Endodermal cell (in vitro differentiated cells): ENCODE data around the gene PPP6C. TPM values are rescaled to one million over a fixed set of nuclear protein-coding genes. Genes with fewer than 3 reads are reported as not detected.

Experiments used
- DNase-seq: peaks from one replicate; pipeline ENCODE4 v3.0.0-alpha.2; 2017
- H3K27ac ChIP-seq: 2 replicates; pipeline ENCODE4 v1.5.1; 2013; ENCODE audit warnings: mild to moderate bottlenecking, low read depth, low read length, moderate library complexity
- H3K27me3 ChIP-seq: 2 replicates; pipeline ENCODE4 v1.6.1; 2013; ENCODE audit warnings: mild to moderate bottlenecking, low read length, moderate library complexity; ENCODE audit not compliant: insufficient read depth, control insufficient read depth, poor library complexity, severe bottlenecking
- H3K36me3 ChIP-seq: 2 replicates; pipeline ENCODE4 v1.7.0; 2013; ENCODE audit warnings: mild to moderate bottlenecking, low read length, moderate library complexity; ENCODE audit not compliant: control insufficient read depth, insufficient read depth
- H3K4me1 ChIP-seq: one replicate; pipeline ENCODE4 v1.7.0; 2013; ENCODE audit warnings: low read length; ENCODE audit not compliant: control insufficient read depth, insufficient read depth
- H3K4me3 ChIP-seq: 2 replicates; pipeline ENCODE4 v1.5.1; 2013; ENCODE audit warnings: mild to moderate bottlenecking, low read length, moderate library complexity
- H3K9ac ChIP-seq: 2 replicates; pipeline ENCODE4 v1.6.1; 2013; ENCODE audit warnings: mild to moderate bottlenecking, low read length, moderate library complexity; ENCODE audit not compliant: poor library complexity, severe bottlenecking; ENCODE audit errors: extremely low read depth
- H3K9me3 ChIP-seq: 2 replicates; pipeline ENCODE4 v1.6.1; 2013; ENCODE audit warnings: mild to moderate bottlenecking, low read length, moderate library complexity; ENCODE audit not compliant: control insufficient read depth
- H3K27ac Mint-ChIP-seq: 2 replicates; pipeline ENCODE4 v1.8.0; 2020; ENCODE audit warnings: mixed read lengths
- H3K27me3 Mint-ChIP-seq: 2 replicates; pipeline ENCODE4 v1.8.0; 2021; ENCODE audit warnings: mild to moderate bottlenecking, mixed read lengths; ENCODE audit not compliant: insufficient read depth
- H3K36me3 Mint-ChIP-seq: 2 replicates; pipeline ENCODE4 v1.8.0; 2020; ENCODE audit warnings: low read depth, mixed read lengths
- H3K4me1 Mint-ChIP-seq: 2 replicates; pipeline ENCODE4 v1.8.0; 2020; ENCODE audit warnings: mixed read lengths
- H3K4me3 Mint-ChIP-seq: 2 replicates; pipeline ENCODE4 v1.8.0; 2020; ENCODE audit warnings: mild to moderate bottlenecking, moderate library complexity, mixed read lengths
- H3K9me3 Mint-ChIP-seq: 2 replicates; pipeline ENCODE4 v1.8.0; 2020; ENCODE audit warnings: mild to moderate bottlenecking, mixed read lengths
- WGBS, 2 experiments: methylation state at CpG; one replicate each; pipeline versions ENCODE4 v1.1.5 to v1.1.7; 2013; ENCODE audit warnings: missing lambda C conversion rate in 2 of 2, mixed read lengths in 1 of 2; ENCODE audit not compliant: insufficient coverage in 1 of 2, insufficient read length in 1 of 2; 5-methylcytosine and 5-hydroxymethylcytosine counted together
- total RNA-seq, 2 donors: library from RNA; stranded (reverse); fragmentation: NEBNext Ultra II Directional in 1 of 2; extraction: Animal tissue kit (Norgen Biotek cat#: 25700) in 1 of 2; gene quantifications; 2 replicates in 1 of 2; 3 replicates in 1 of 2; pipeline ENCODE4 v1.2.1, GENCODE V29; 2021
- TF ChIP-seq, protein P1 (sequence below): fragments of 200-600 bp; sonication (generic); conservative IDR thresholded peaks from 2 replicates; pipeline ENCODE4 v1.5.0; 2021; ENCODE audit warnings: antibody characterized with exemption, mild to moderate bottlenecking

Gene PPP6C
- total RNA-seq, 2 donors from 2014 or later, result 38.2 to 49.6 TPM

DNA sequence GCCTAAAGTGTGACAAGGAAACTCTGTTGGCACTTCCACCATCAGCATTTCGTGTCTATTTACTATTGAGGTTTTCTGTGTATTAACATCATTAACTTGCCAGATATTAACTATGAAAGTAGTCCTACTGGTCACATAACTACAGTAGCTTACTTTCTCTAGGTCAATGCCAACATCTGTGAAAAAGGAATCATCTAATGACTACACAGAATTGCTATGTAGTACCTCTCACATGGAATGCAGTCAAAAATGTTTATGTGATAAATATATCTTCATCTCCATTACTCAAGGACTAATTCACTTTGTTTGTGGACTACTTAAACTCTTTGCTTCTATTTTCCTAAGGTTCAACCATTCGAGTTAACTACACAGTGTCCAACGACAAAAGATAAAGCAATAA is 48.4 kb downstream of the PPP6C start:
- H3K9me3 ChIP-seq, result no peaks in the 10 kb centered on the region
- Mint-ChIP-seq H3K4me1 (peaks cover 4% of the 10 kb centered on the region), H3K27me3 (no peaks in the 10 kb centered on the region), H3K4me3 (no peak overlapping the region), H3K9me3 (no peaks in the 10 kb centered on the region), H3K27ac (no peak overlapping the region), H3K36me3 (peaks cover 22% of the 10 kb centered on the region)
- no peaks in the 10 kb centered on the region for H3K27me3 ChIP-seq
- peaks cover 16% of the 10 kb centered on the region for H3K36me3 ChIP-seq
- TF ChIP-seq, protein P1, sequence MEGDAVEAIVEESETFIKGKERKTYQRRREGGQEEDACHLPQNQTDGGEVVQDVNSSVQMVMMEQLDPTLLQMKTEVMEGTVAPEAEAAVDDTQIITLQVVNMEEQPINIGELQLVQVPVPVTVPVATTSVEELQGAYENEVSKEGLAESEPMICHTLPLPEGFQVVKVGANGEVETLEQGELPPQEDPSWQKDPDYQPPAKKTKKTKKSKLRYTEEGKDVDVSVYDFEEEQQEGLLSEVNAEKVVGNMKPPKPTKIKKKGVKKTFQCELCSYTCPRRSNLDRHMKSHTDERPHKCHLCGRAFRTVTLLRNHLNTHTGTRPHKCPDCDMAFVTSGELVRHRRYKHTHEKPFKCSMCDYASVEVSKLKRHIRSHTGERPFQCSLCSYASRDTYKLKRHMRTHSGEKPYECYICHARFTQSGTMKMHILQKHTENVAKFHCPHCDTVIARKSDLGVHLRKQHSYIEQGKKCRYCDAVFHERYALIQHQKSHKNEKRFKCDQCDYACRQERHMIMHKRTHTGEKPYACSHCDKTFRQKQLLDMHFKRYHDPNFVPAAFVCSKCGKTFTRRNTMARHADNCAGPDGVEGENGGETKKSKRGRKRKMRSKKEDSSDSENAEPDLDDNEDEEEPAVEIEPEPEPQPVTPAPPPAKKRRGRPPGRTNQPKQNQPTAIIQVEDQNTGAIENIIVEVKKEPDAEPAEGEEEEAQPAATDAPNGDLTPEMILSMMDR, result no peak
- 82 to 100% methylated on average over 1 to 3 of the region's 3 CpGs for WGBS, 2 experiments
- no peak for DNase-seq
- no peak overlapping the region for H3K9ac ChIP-seq
- no peaks in the 10 kb centered on the region for H3K4me1 ChIP-seq
- no peak overlapping the region for H3K4me3 ChIP-seq
- no peak overlapping the region for H3K27ac ChIP-seq

DNA sequence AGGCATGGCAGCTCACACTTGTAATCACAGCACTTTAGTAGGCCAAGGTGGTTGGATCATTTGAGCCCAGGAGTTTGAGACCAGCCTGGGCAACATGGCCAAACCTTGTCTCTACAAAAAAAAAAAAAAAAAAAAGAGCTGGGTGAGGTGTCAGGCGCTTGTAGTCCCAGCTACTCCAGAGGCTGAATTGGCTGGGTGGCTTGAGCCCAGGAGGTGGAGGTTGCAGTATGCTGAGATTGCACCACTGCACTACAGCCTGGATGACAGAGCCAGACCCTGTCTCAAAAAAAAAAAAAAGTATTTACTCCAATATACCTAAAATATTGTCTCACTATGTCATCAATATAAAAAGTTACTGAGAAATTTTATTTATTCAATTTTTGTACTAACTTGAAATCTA is 49.0 kb downstream of the PPP6C start:
- TF ChIP-seq, protein P1, result no peak
- H3K36me3 ChIP-seq, result peaks cover 16% of the 10 kb centered on the region
- H3K9me3 Mint-ChIP-seq, result no peaks in the 10 kb centered on the region
- 90% methylated on average over 1 of the region's 1 CpG; no CpG with 5 or more reads in 1 of the 2 experiments for WGBS, 2 experiments
- H3K9me3 ChIP-seq, result no peaks in the 10 kb centered on the region
- no peaks in the 10 kb centered on the region for H3K4me1 ChIP-seq
- no peak overlapping the region for H3K27ac Mint-ChIP-seq
- H3K4me3 Mint-ChIP-seq, result no peak overlapping the region
- H3K27me3 ChIP-seq, result no peaks in the 10 kb centered on the region
- H3K9ac ChIP-seq, result no peak overlapping the region
- no peaks in the 10 kb centered on the region for H3K27me3 Mint-ChIP-seq
- DNase-seq, result no peak
- no peak overlapping the region for H3K27ac ChIP-seq
- peaks cover 4% of the 10 kb centered on the region for H3K4me1 Mint-ChIP-seq
- no peak overlapping the region for H3K4me3 ChIP-seq
- peaks cover 22% of the 10 kb centered on the region for H3K36me3 Mint-ChIP-seq

DNA sequence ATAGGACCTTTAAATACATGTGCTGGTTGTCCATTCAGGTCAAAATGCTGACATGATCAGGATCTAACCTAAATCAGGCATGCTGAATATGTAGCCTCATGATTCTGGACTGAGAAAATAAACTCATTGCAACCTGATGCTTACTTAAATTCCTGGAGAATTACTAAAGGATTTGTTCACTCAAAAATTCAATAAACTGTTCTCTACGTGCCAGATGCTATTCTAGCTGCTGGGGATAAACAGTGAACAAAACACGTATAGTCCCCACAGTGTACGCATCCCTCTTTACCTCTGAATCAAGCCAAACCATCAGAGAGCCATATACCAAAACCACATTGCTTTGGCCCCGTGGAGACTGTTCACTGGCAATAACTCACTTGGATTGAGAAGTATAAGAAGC is 52.4 kb downstream of the PPP6C start:
- Histone ChIP-seq H3K9me3 (no peaks in the 10 kb centered on the region), H3K36me3 (peaks cover 16% of the 10 kb centered on the region), H3K4me3 (no peak overlapping the region), H3K27me3 (no peaks in the 10 kb centered on the region), H3K9ac (no peak overlapping the region), H3K4me1 (no peaks in the 10 kb centered on the region), H3K27ac (no peak overlapping the region)
- H3K9me3 Mint-ChIP-seq, result no peaks in the 10 kb centered on the region
- H3K27ac Mint-ChIP-seq, result no peak overlapping the region
- 95 to 100% methylated on average over 2 to 4 of the region's 4 CpGs for WGBS, 2 experiments
- H3K4me1 Mint-ChIP-seq, result no peaks in the 10 kb centered on the region
- no peak overlapping the region for H3K4me3 Mint-ChIP-seq
- no peak for DNase-seq
- H3K36me3 Mint-ChIP-seq, result peaks cover 31% of the 10 kb centered on the region
- H3K27me3 Mint-ChIP-seq, result no peaks in the 10 kb centered on the region
- TF ChIP-seq, protein P1, result no peak
